UCSD-AML1 (cell line): Measurements from ENCODE around the gene TEX29.
A peak's percentile ranks its signal among the peaks of the same experiment; 100 is the strongest.

Experiments
- DNase-seq: peaks from one replicate; lab custom pipeline; 2025; ENCODE audit not compliant: unreplicated experiment; lab: John Stamatoyannopoulos, UW

Gene TEX29

GRCh38 chr13:111319998-111320911 lies at the start of gene TEX29:
TSS of gene TEX29 (plus strand) at chr13:111320642. CDS start at chr13:111320891, 249 bp downstream.
- no peak for DNase-seq

- no peak for DNase-seq
These were observed 49.4 kb upstream of the TEX29 start for GRCh38 chr13:111270765-111271698.

GRCh38 chr13:111272117-111272516 lies 48.3 kb upstream of the TEX29 start:
- DNase-seq, result no peak

- no peak for DNase-seq
These were observed 45.1 kb upstream of the TEX29 start for GRCh38 chr13:111275382-111275781.

GRCh38 chr13:111275995-111276618 lies 44.3 kb upstream of the TEX29 start:
- DNase-seq, result no peak

GRCh38 chr13:111278258-111278657 lies 42.2 kb upstream of the TEX29 start:
- no peak for DNase-seq

- no peak for DNase-seq
These were observed 41.4 kb upstream of the TEX29 start for GRCh38 chr13:111278743-111279652.

- no peak for DNase-seq
These were observed 40.2 kb upstream of the TEX29 start for GRCh38 chr13:111280226-111280625.

- no peak for DNase-seq
These were observed 39.5 kb upstream of the TEX29 start for GRCh38 chr13:111280681-111281585.

GRCh38 chr13:111281751-111282311 lies 38.6 kb upstream of the TEX29 start:
- peak; percentile 56 for DNase-seq

GRCh38 chr13:111282425-111282824 lies 38.0 kb upstream of the TEX29 start:
- no peak for DNase-seq

GRCh38 chr13:111282997-111283396 lies 37.4 kb upstream of the TEX29 start:
- DNase-seq, result no peak

GRCh38 chr13:111283457-111283856 lies 37.0 kb upstream of the TEX29 start:
- DNase-seq, result no peak

GRCh38 chr13:111283991-111284390 lies 36.5 kb upstream of the TEX29 start:
- DNase-seq, result no peak

GRCh38 chr13:111284565-111284964 lies 35.9 kb upstream of the TEX29 start:
- DNase-seq, result no peak

GRCh38 chr13:111286162-111286561 lies 34.3 kb upstream of the TEX29 start:
- DNase-seq, result no peak

- no peak for DNase-seq
These were observed 33.7 kb upstream of the TEX29 start for GRCh38 chr13:111286749-111287148.

GRCh38 chr13:111287201-111287600 lies 33.2 kb upstream of the TEX29 start:
- DNase-seq, result no peak

- no peak for DNase-seq
These were observed 32.2 kb upstream of the TEX29 start for GRCh38 chr13:111288276-111288675.
